Loucy (cell line): ENCODE data around the gene ASB14.

Experiments used
- CTCF ChIP-seq: fragments of 200-600 bp; sonication (generic); conservative IDR thresholded peaks from 2 replicates; pipeline ENCODE4 v1.5.1; 2014; ENCODE audit warnings: mild to moderate bottlenecking, antibody characterized with exemption, low read length
- EZH2phosphoT487 ChIP-seq: fragments of 200-600 bp; IDR thresholded peaks from 2 replicates; pipeline ENCODE4 v1.6.1; 2018; ENCODE audit warnings: antibody characterized with exemption, mild to moderate bottlenecking, moderate library complexity, borderline replicate concordance

DNA sequence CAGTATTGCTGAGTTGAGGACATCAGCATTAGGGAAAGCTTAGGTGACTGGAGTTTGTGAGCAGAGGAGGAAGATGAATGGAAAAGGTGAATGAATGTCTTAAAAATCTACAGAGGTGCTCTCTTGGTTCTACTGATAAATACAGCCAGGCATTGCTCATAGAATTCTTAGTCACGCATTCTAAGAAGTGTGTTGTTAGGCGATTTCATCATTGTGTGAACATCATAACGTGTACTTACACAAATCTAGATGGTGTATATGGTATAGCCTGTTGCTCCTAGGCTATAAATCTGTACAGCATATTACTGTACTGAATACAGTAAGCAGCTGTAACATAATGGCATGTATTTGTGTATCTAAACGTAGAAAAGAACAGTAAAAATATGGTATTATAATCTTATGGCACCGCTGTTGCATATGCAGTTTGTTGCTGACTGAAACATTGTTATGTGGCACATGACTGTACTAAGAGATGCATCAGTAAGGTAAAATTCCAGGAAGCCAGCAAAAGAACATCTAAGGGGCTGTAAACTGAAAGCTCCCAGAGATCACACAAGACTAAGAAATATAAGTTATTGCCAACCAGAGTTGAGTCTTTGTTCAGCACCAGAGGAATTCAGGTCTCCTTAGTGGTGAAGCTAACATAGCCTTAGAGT is 42.9 kb upstream of the ASB14 start:
- no peak for TF ChIP-seq CTCF
- TF ChIP-seq EZH2phosphoT487, result no peak
